ENCODE data around the gene FAM222A. TPM values are rescaled to one million over a fixed set of nuclear protein-coding genes. Genes with fewer than 3 reads are reported as not detected.

Gene FAM222A
- total RNA-seq, 1 donor from 2014 or later = 2.5 TPM

DNA sequence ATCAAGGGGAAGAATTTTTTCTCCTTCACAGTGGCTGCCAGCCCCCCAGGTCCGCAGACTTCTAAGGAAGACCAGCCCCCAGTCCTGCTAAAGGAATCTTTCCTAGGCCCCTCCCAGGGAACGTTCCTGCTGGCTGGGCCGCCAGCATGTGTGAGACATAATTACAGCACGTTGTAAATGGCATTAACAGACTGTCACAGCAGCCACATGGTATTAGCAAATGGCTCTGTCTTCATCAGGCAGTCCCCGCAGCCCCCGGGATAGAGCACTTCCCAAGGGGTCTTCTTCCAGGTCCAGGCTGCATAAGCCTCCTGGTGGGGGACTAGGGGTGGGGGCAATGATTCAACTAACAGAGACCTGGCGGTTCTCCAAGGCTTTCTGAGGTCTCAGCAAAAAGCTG lies 34.9 kb upstream of the FAM222A start:
- Histone ChIP-seq H3K4me1 (peaks cover 50% of the 10 kb centered on the region), H3K79me2 (ENCODE audit: low read depth) (no peaks in the 10 kb centered on the region), H3K27ac (no peak overlapping the region), H3K4me3 (no peak overlapping the region), H3F3A (ENCODE audit: low read depth) (peaks cover 42% of the 10 kb centered on the region), H4K20me1 (ENCODE audit: low read depth) (no peaks in the 10 kb centered on the region), H2AFZ (replicated peaks) (no peak overlapping the region), H3K4me2 (peak overlapping the region; percentile 60), H3K27me3 (no peaks in the 10 kb centered on the region), H3K36me3 (no peaks in the 10 kb centered on the region), H3K9ac (no peak overlapping the region), H3K9me3 (ENCODE audit: low read depth) (no peaks in the 10 kb centered on the region)
- no peaks in the 10 kb centered on the region for H3K36me3 Mint-ChIP-seq
- H3K27ac Mint-ChIP-seq = no peak overlapping the region
- H3K27me3 Mint-ChIP-seq (ENCODE audit: insufficient read depth, low read depth) = peaks cover 28% of the 10 kb centered on the region
- peak; percentile 53 for DNase-seq (ENCODE audit: low spot score)
- H3K9me3 Mint-ChIP-seq = no peaks in the 10 kb centered on the region
- H3K4me3 Mint-ChIP-seq = peak overlapping the region; percentile 33
- no peak for TF ChIP-seq EZH2 (IDR thresholded peaks at IDR 0.05)
- TF ChIP-seq, protein P1, sequence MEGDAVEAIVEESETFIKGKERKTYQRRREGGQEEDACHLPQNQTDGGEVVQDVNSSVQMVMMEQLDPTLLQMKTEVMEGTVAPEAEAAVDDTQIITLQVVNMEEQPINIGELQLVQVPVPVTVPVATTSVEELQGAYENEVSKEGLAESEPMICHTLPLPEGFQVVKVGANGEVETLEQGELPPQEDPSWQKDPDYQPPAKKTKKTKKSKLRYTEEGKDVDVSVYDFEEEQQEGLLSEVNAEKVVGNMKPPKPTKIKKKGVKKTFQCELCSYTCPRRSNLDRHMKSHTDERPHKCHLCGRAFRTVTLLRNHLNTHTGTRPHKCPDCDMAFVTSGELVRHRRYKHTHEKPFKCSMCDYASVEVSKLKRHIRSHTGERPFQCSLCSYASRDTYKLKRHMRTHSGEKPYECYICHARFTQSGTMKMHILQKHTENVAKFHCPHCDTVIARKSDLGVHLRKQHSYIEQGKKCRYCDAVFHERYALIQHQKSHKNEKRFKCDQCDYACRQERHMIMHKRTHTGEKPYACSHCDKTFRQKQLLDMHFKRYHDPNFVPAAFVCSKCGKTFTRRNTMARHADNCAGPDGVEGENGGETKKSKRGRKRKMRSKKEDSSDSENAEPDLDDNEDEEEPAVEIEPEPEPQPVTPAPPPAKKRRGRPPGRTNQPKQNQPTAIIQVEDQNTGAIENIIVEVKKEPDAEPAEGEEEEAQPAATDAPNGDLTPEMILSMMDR (IDR thresholded peaks at IDR 0.05) = no peak
- no peak for TF ChIP-seq EZH2phosphoT487 (IDR thresholded peaks at IDR 0.05)
- peaks cover 40% of the 10 kb centered on the region for H3K4me1 Mint-ChIP-seq

DNA sequence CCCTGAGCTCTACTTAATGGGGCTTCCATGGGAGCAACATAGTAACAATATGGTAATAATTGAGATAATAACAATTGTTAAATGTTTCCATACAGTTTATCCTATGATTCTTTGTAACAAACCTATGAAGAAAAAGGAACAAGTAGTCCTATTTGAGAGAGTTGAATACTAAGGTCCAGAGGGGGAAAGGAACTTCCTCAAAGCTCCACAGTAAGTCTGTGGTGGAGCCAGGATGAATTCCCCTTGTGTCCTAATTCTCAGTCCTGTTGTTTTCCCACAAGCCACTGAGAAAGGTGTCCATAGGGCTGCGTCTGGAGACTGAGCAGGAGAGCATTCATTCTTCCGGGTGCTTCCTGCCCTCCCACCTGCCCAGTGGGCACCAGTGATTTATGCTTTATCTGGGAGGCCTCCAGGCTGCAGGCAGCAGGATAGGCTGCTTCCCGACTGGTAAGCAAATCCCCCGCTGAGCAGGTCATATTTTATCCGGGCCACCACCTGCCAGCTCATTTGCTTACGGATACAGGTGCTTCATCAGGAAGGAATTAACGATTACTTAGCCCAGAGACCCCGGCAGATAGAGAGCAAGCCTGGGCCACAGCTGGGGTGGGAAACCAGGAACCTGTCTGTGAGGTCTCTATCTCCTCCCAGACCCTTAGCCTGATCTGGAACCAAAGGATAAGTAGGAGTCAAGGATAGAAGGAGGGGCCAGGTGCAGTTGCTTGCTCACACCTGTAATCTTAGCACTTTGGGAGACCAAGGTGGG lies 33.9 kb upstream of the FAM222A start:
- Histone ChIP-seq H3K4me1 (peaks cover 50% of the 10 kb centered on the region), H3K27me3 (no peaks in the 10 kb centered on the region), H3K36me3 (no peaks in the 10 kb centered on the region), H3K9me3 (ENCODE audit: low read depth) (no peaks in the 10 kb centered on the region), H3K4me2 (peak overlapping the region; percentile 60), H3K27ac (no peak overlapping the region), H4K20me1 (ENCODE audit: low read depth) (no peaks in the 10 kb centered on the region), H2AFZ (replicated peaks) (no peak overlapping the region), H3F3A (ENCODE audit: low read depth) (peaks cover 42% of the 10 kb centered on the region), H3K4me3 (no peak overlapping the region), H3K79me2 (ENCODE audit: low read depth) (no peaks in the 10 kb centered on the region), H3K9ac (no peak overlapping the region)
- H3K4me1 Mint-ChIP-seq = peaks cover 40% of the 10 kb centered on the region
- H3K36me3 Mint-ChIP-seq = no peaks in the 10 kb centered on the region
- no peak for DNase-seq (ENCODE audit: low spot score)
- H3K27ac Mint-ChIP-seq = no peak overlapping the region
- no peaks in the 10 kb centered on the region for H3K9me3 Mint-ChIP-seq
- H3K4me3 Mint-ChIP-seq = no peak overlapping the region
- no peak for TF ChIP-seq EZH2 (IDR thresholded peaks at IDR 0.05)
- no peak for TF ChIP-seq EZH2phosphoT487 (IDR thresholded peaks at IDR 0.05)
- TF ChIP-seq, protein P1 (IDR thresholded peaks at IDR 0.05) = no peak
- peaks cover 32% of the 10 kb centered on the region for H3K27me3 Mint-ChIP-seq (ENCODE audit: insufficient read depth, low read depth)

DNA sequence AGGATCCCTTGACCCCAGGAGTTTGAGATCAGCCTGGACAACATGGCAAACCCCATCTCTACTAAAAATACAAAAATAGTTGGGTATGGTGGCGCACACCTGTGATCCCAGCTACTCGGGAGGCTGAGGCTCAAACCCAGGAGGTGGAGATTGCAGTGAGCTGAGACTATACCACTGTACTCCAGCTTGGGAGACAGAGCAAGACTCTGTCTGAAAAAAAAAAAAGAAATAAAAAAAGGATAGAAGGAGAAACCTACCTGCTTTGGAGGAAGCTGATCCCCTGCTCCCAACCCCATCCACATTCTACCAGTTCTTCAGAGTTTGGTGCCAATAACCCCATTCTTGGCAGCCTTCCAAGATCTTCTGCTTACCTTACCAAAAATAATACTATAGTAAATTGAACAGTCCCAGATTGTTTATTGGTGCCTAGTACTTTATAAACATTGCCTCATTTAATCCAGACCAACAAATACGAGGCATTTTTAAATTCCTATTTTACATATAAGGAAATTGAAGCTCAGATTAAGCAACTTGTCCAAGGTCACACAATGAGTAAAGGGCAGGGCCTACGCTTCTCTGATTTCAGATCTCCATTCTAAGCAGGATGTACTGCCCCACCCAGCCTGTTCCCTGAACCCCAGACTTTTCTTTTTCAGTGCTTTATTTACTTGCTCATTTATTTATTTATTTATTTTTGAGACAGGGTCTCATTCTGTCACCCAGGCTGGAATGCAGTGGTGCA lies 33.2 kb upstream of the FAM222A start:
- H3K4me1 Mint-ChIP-seq = peaks cover 34% of the 10 kb centered on the region
- Histone ChIP-seq H3K27ac (no peak overlapping the region), H3K9me3 (ENCODE audit: low read depth) (no peaks in the 10 kb centered on the region), H3K27me3 (no peaks in the 10 kb centered on the region), H3K79me2 (ENCODE audit: low read depth) (no peaks in the 10 kb centered on the region), H2AFZ (replicated peaks) (no peak overlapping the region), H3K9ac (no peak overlapping the region), H3F3A (ENCODE audit: low read depth) (peaks cover 42% of the 10 kb centered on the region), H3K4me3 (no peak overlapping the region), H3K4me1 (peaks cover 45% of the 10 kb centered on the region), H3K4me2 (no peak overlapping the region), H4K20me1 (ENCODE audit: low read depth) (no peaks in the 10 kb centered on the region), H3K36me3 (no peaks in the 10 kb centered on the region)
- no peaks in the 10 kb centered on the region for H3K9me3 Mint-ChIP-seq
- H3K27ac Mint-ChIP-seq = no peak overlapping the region
- H3K27me3 Mint-ChIP-seq (ENCODE audit: insufficient read depth, low read depth) = peaks cover 28% of the 10 kb centered on the region
- TF ChIP-seq, protein P1 (IDR thresholded peaks at IDR 0.05) = no peak
- TF ChIP-seq EZH2 (IDR thresholded peaks at IDR 0.05) (no peak), EZH2phosphoT487 (IDR thresholded peaks at IDR 0.05) (no peak)
- H3K36me3 Mint-ChIP-seq = no peaks in the 10 kb centered on the region
- H3K4me3 Mint-ChIP-seq = no peak overlapping the region
- DNase-seq (ENCODE audit: low spot score) = no peak
